ENCODE data around the gene CHAMP1. TPM values are rescaled to one million over a fixed set of nuclear protein-coding genes. Genes with fewer than 3 reads are reported as not detected.

CHAMP1 gene
- total and polyA plus RNA-seq, 2 of the 4 experiments (the other 2 are of a cell fraction), result 13.3 to 32.7 TPM

- no peak overlapping the region for H4K8ac ChIP-seq (ENCODE audit: low read depth in 2 of 2, low read length in 2 of 2)
- intact Hi-C loops (cut with micrococcal nuclease) (no loop called here), dilution Hi-C loops (cut with HindIII; ENCODE audit: low sequenced_read_pairs, unreplicated experiment) (no loop called here), in situ Hi-C loops (cut with MboI; ENCODE audit: low sequenced_read_pairs) (no loop called here)
- H4K5ac ChIP-seq (ENCODE audit: low read depth, low read length), result no peak overlapping the region
- H2BK5ac ChIP-seq (ENCODE audit: low read depth, low read length, poor library complexity, severe bottlenecking), result no peak overlapping the region
- no peak overlapping the region for H3K4ac ChIP-seq (ENCODE audit: low read depth, low read length)
- H3K4me3 ChIP-seq (ENCODE audit: insufficient read depth, low read depth, low read length), result no peak overlapping the region
- no TSS peak for BruUV-seq (replicated peaks)
- no peak overlapping the region for H3K9ac ChIP-seq (ENCODE audit: low read depth, low read length)
- no peak overlapping the region for H3K14ac ChIP-seq (replicated peaks; ENCODE audit: low read depth, low read length)
- ChIA-PET POLR2A (ENCODE audit: unreplicated experiment) (no interaction called here), CTCF (no interaction called here)
- H3K23ac ChIP-seq (ENCODE audit: low read depth, low read length), result no peak overlapping the region
- no peaks in the 10 kb centered on the region for H3K9me3 ChIP-seq (ENCODE audit: control insufficient read depth, insufficient read depth, low read length)
- no peak overlapping the region for H2BK20ac ChIP-seq (ENCODE audit: low read depth, low read length)
- no peaks in the 10 kb centered on the region; the same call in 1 of the 2 replicates for H3K4me1 ChIP-seq (ENCODE audit: control insufficient read depth, insufficient read depth, low read length)
- H3K27ac ChIP-seq (ENCODE audit: insufficient read depth, low read length), result no peak overlapping the region
- H2BK120ac ChIP-seq (ENCODE audit: low read depth, low read length), result no peak overlapping the region
- no peak overlapping the region for H3K18ac ChIP-seq (ENCODE audit: low read depth, low read length)
- H3K9me1 ChIP-seq (ENCODE audit: insufficient read depth, low read length), result peaks cover 29% of the 10 kb centered on the region
- H3K27me3 ChIP-seq (ENCODE audit: control insufficient read depth, insufficient read depth, low read length), result no peaks in the 10 kb centered on the region
- no peak overlapping the region for H2BK15ac ChIP-seq (ENCODE audit: low read depth, low read length)
- no peak overlapping the region for H4K91ac ChIP-seq (ENCODE audit: insufficient read depth, low read depth, low read length)
- peaks cover 7% of the 10 kb centered on the region for H4K20me1 ChIP-seq (ENCODE audit: insufficient read depth, low read length)
- no peak overlapping the region for H2AK9ac ChIP-seq (replicated peaks; ENCODE audit: low read depth, low read length, poor library complexity)
- H2AK5ac ChIP-seq (ENCODE audit: low read depth, low read length), result no peak overlapping the region
- peaks cover 41% of the 10 kb centered on the region for H3K36me3 ChIP-seq (ENCODE audit: control insufficient read depth, insufficient read depth, low read length)
- no peak overlapping the region for H2AFZ ChIP-seq (replicated peaks; ENCODE audit: low read length, poor library complexity)
- TF ChIP-seq BHLHE40 (IDR thresholded peaks at IDR 0.05; ENCODE audit: low read depth, low read length) (no peak), CEBPB (IDR thresholded peaks at IDR 0.05; ENCODE audit: low read depth, low read length) (no peak), USF2 (IDR thresholded peaks at IDR 0.05; ENCODE audit: low read depth, low read length) (no peak), SMC3 (IDR thresholded peaks at IDR 0.05; ENCODE audit: low read depth, low read length) (no peak)
- no peak overlapping the region for H3K4me2 ChIP-seq (ENCODE audit: low read depth, low read length)
- H3K56ac ChIP-seq (ENCODE audit: extremely low read depth, insufficient read depth, low read length), result no peak overlapping the region
- ATAC-seq (ENCODE audit: low read depth) (no peak), DNase-seq (no peak)
- 92% methylated on average over 7 of the region's 8 CpGs; no CpG with 5 or more reads in 1 of the 2 experiments for WGBS, 2 experiments (ENCODE audit: extremely low coverage in 2 of 2, insufficient read length in 1 of 2)
- H3K79me1 ChIP-seq (ENCODE audit: low read depth in 1 of 2, low read length in 2 of 2), result peaks cover 35 to 67% of the 10 kb centered on the region in 2 experiments
Measured at GRCh38 chr13:114288157-114288591, 26.1 kb upstream of the CHAMP1 start.

Measured in IMR-90 (cell line).